HCT116 (cell line): Measurements from ENCODE around the gene ALDH3B1.

ENCODE experiments used
- SP1 ChIP-seq: IDR thresholded peaks from 2 replicates; pipeline ENCODE4 v1.6.1; 2012; ENCODE audit warnings: low read depth
- YY1 ChIP-seq: IDR thresholded peaks from 2 replicates; pipeline ENCODE4 v1.6.1; 2011; ENCODE audit warnings: low read length, low read depth, moderate library complexity, mild to moderate bottlenecking; ENCODE audit not compliant: insufficient replicate concordance; ENCODE audit errors: extremely low read depth

GRCh38 chr11:68020575-68020974 lies 10.4 kb downstream of the ALDH3B1 start:
- TF ChIP-seq YY1 (no peak), SP1 (no peak)
